K562 (cell line): Measurements from ENCODE around the gene FMN1. TPM values are rescaled to one million over a fixed set of nuclear protein-coding genes. Genes with fewer than 3 reads are reported as not detected.

Experiments used
- ATAC-seq: fragments of 200-7000 bp; cut with Tn5 transposase; 3 replicates; pipeline ENCODE4 v1.9.1; 2020; ENCODE audit warnings: moderate library complexity
- BruUV-seq: library from RNA; stranded (reverse); fragments of 400-500 nt; replicated peaks from 2 replicates; lab custom pipeline; 2021; lab: Mats Ljungman, UMichigan
- CTCF ChIA-PET: fragments of 300-600 bp; formaldehyde crosslinking; extraction: SDS; loops from one replicate; lab custom pipeline; 2021; ENCODE audit warnings: low intra/inter-chr PET ratio; lab: Yijun Ruan, JAX
- POLR2A ChIA-PET: fragments of 300-600, 350-650 bp; sonication (Branson Sonifier 250); formaldehyde crosslinking; extraction: SDS; loops from one replicate; lab custom pipeline; 2021; ENCODE audit warnings: antibody characterized with exemption, inconsistent platforms; lab: Yijun Ruan, JAX
- DNase-seq, 4 experiments: peaks; one replicate each; pipeline versions ENCODE4 v3.0.0 to v3.0.0-alpha.2; 2011 to 2018; ENCODE audit warnings: low spot score in 3 of 4, mixed read lengths in 3 of 4; ENCODE audit errors: extremely low read depth in 1 of 4
- FAIRE-seq: peaks from 2 replicates; lab custom pipeline; 2011; peaks lifted over from hg19 to GRCh38; lab: Jason Lieb, UNC
- H2AFZ ChIP-seq: 2 replicates; pipeline ENCODE4 v1.6.0; 2011; ENCODE audit warnings: low read depth, low read length, control low read depth, inconsistent platforms
- H3K27ac ChIP-seq: fragments of 200-600 bp; 3 replicates; pipeline ENCODE4 v1.8.0; 2011; ENCODE audit warnings: low read depth, mild to moderate bottlenecking, control low read depth, inconsistent platforms, low read length, moderate library complexity, mixed read lengths; ENCODE audit errors: extremely low read depth
- H3K27me3 ChIP-seq, 2 experiments: fragments of 300-600 bp in 1 of 2; 2 replicates in 1 of 2; 3 replicates in 1 of 2; pipeline versions ENCODE4 v1.6.0 to v1.8.0; 2011; ENCODE audit warnings: inconsistent platforms in 2 of 2, low read length in 2 of 2, mild to moderate bottlenecking in 1 of 2, mixed read lengths in 1 of 2, moderate library complexity in 1 of 2; ENCODE audit not compliant: control insufficient read depth in 2 of 2, insufficient read depth in 2 of 2
- H3K36me3 ChIP-seq: fragments of 300-600 bp; 3 replicates; pipeline ENCODE4 v1.8.0; 2011; ENCODE audit warnings: mild to moderate bottlenecking, low read length, inconsistent platforms; ENCODE audit not compliant: control insufficient read depth, insufficient read depth
- H3K4me1 ChIP-seq, 2 experiments: fragments of 200-600 bp in 1 of 2; replicated peaks in 1 of 2; 2 replicates in 1 of 2; 3 replicates in 1 of 2; pipeline versions ENCODE4 v1.5.1 to v1.8.0; 2011; ENCODE audit warnings: inconsistent platforms in 2 of 2, low read length in 2 of 2, mild to moderate bottlenecking in 1 of 2, mixed read lengths in 1 of 2, moderate library complexity in 1 of 2; ENCODE audit not compliant: control insufficient read depth in 2 of 2, insufficient read depth in 2 of 2
- H3K4me2 ChIP-seq: 2 replicates; pipeline ENCODE4 v1.6.1; 2011; ENCODE audit warnings: low read length, control low read depth, inconsistent platforms, mixed read lengths; ENCODE audit not compliant: insufficient read depth
- H3K4me3 ChIP-seq: fragments of 200-600 bp; sonication (generic), shearing (Covaris generic); 2 replicates; pipeline ENCODE4 v1.5.1; 2016; ENCODE audit warnings: control low read depth, inconsistent platforms
- H3K79me2 ChIP-seq: fragments of 200-600 bp; 3 replicates; pipeline ENCODE4 v1.8.0; 2011; ENCODE audit warnings: low read length, inconsistent platforms; ENCODE audit not compliant: control insufficient read depth, insufficient read depth
- H3K9ac ChIP-seq, 2 experiments: 2 replicates each; pipeline versions ENCODE4 v1.6.0 to v1.6.1; 2011; ENCODE audit warnings: low read depth in 2 of 2, low read length in 2 of 2, control low read depth in 1 of 2, inconsistent platforms in 1 of 2, mild to moderate bottlenecking in 1 of 2, mixed read lengths in 1 of 2; ENCODE audit not compliant: insufficient read depth in 1 of 2
- H3K9me1 ChIP-seq: one replicate; pipeline ENCODE4 v1.6.0; 2011; ENCODE audit warnings: inconsistent platforms, mild to moderate bottlenecking, low read length, moderate library complexity; ENCODE audit not compliant: control insufficient read depth, insufficient read depth
- H3K9me3 ChIP-seq: replicated peaks from 2 replicates; pipeline ENCODE4 v1.5.1; 2011; ENCODE audit warnings: low read depth, low read length, inconsistent platforms; ENCODE audit not compliant: control insufficient read depth, insufficient read depth
- H4K20me1 ChIP-seq: replicated peaks from 2 replicates; pipeline ENCODE4 v1.6.1; 2011; ENCODE audit warnings: low read length, inconsistent platforms, mixed read lengths; ENCODE audit not compliant: control insufficient read depth, insufficient read depth
- FOXK1 ChIP-seq: sonication (generic); formaldehyde crosslinking; IDR thresholded peaks from 2 replicates; pipeline ENCODE4 v1.8.0; 2022; ENCODE audit warnings: missing genetic modification reagents, mild to moderate bottlenecking, borderline replicate concordance
- GTF2A2 ChIP-seq: IDR thresholded peaks from 2 replicates; pipeline ENCODE4 v1.6.1; 2016; ENCODE audit warnings: mild to moderate bottlenecking, missing genetic modification characterization, missing compliant biosample characterization
- NFXL1 ChIP-seq: fragments of 450-650 bp; formaldehyde crosslinking; IDR thresholded peaks from 2 replicates; pipeline ENCODE4 v1.4.0; 2021; ENCODE audit warnings: mild to moderate bottlenecking
- RB1 ChIP-seq: fragments of 450-650 bp; IDR thresholded peaks from 2 replicates; pipeline ENCODE4 v1.6.1; 2017; ENCODE audit warnings: low read depth, mild to moderate bottlenecking
- TBL1XR1 ChIP-seq, 2 experiments: IDR thresholded peaks; 2 replicates each; pipeline ENCODE4 v1.6.1; 2012; ENCODE audit warnings: improper control_type of control experiment in 2 of 2, low read length in 2 of 2, mild to moderate bottlenecking in 1 of 2
- U2AF1 ChIP-seq: fragments of 200-400 bp; formaldehyde crosslinking; optimal IDR thresholded peaks from 2 replicates; pipeline ENCODE3; 2017; ENCODE audit warnings: mild to moderate bottlenecking, low read depth, low read length, moderate library complexity
- XRCC5 ChIP-seq: fragments of 200-400 bp; formaldehyde crosslinking; IDR thresholded peaks from 2 replicates; pipeline ENCODE4 v1.6.1; 2017; ENCODE audit warnings: low read depth, mild to moderate bottlenecking, low read length
- ZNF197 ChIP-seq: fragments of 200-800 bp; sonication (Bioruptor generic); IDR thresholded peaks from 2 replicates; pipeline ENCODE4 v1.6.1; 2016; ENCODE audit warnings: low read depth, missing genetic modification characterization, missing compliant biosample characterization
- ZNF274 ChIP-seq: IDR thresholded peaks from 2 replicates; pipeline ENCODE4 v1.6.1; 2011; ENCODE audit warnings: low read depth, mild to moderate bottlenecking, low read length, moderate library complexity, borderline replicate concordance
- WGBS: fragments of 100-300 bp; shearing (Covaris generic); methylation state at CpG from one replicate; pipeline ENCODE4 v1.1.6; 2016; ENCODE audit warnings: low coverage, mixed read lengths; ENCODE audit not compliant: insufficient coverage; ENCODE audit errors: missing lambda C conversion rate; 5-methylcytosine and 5-hydroxymethylcytosine counted together
- in situ Hi-C: fragments of 300-500 bp; cut with MboI; formaldehyde crosslinking; loops from 4 replicates; pipeline ENCODE4 v1.15.0; 2018; ENCODE audit warnings: inconsistent platforms, mixed read lengths
- intact Hi-C: fragments of 100-400 bp; cut with micrococcal nuclease; formaldehyde crosslinking; loops from 2 replicates; pipeline ENCODE4 v1.14.2; 2022
- polyA plus RNA-seq, 8 experiments: library from polyadenylated mRNA; depleted of rRNA in 4 of 8; stranded (reverse) in 5 of 8; unstranded in 3 of 8; fragments of >200 nt; fragmentation: Nextera tagmentation in 2 of 8; fragmentation: Illumina TruSeq in 1 of 8; extraction: Ambion mirVana in 2 of 8; extraction: Trizol in 1 of 8; gene quantifications; 2 replicates each; pipeline versions ENCODE4 v1.2.1 to v1.2.3, GENCODE V29; 2011 to 2014; ENCODE audit warnings: inconsistent platforms in 1 of 8, missing spikeins in 1 of 8
- total RNA-seq, 7 experiments: library from RNA; depleted of rRNA in 6 of 7; stranded (reverse); fragments of >200 nt in 6 of 7; fragmentation: Illumina TruSeq in 2 of 7; extraction: Trizol in 2 of 7; gene quantifications; 2 replicates each; pipeline versions ENCODE4 v1.2.1 to v1.2.3, GENCODE V29; 2011 to 2021; ENCODE audit warnings: low replicate concordance in 1 of 7
- TF ChIP-seq, protein P1 (sequence below): sonication (generic); formaldehyde crosslinking; IDR thresholded peaks from 2 replicates; pipeline ENCODE4 v1.4.0; 2020; ENCODE audit warnings: mild to moderate bottlenecking, missing genetic modification reagents
- TF ChIP-seq, protein P2 (sequence below): sonication (generic); formaldehyde crosslinking; IDR thresholded peaks from 2 replicates; pipeline ENCODE4 v1.8.0; 2022; ENCODE audit warnings: mild to moderate bottlenecking, low read depth, missing genetic modification reagents

Gene FMN1
- total and polyA plus RNA-seq, 9 of the 15 experiments (the other 6 are each of a cell fraction or from before 2014, with no cell fraction given), result 0.03 to 0.07 (median 0.04) TPM; not detected in 6

- no peak for TF ChIP-seq ZNF274
Measured at GRCh38 chr15:32738666-32739065, 455.8 kb downstream of the FMN1 start (continued).

GRCh38 chr15:32737304-32737703 is 457.2 kb downstream of the FMN1 start:
- Histone ChIP-seq H3K27me3 (no peaks in the 10 kb centered on the region), H3K9me3 (no peaks in the 10 kb centered on the region), H3K4me2 (no peak overlapping the region), H3K9ac (no peak overlapping the region), H3K27ac (no peak overlapping the region), H3K79me2 (no peaks in the 10 kb centered on the region), H3K4me1 (no peaks in the 10 kb centered on the region), H2AFZ (no peak overlapping the region), H3K36me3 (no peaks in the 10 kb centered on the region), H3K9me1 (no peaks in the 10 kb centered on the region), H3K4me3 (no peak overlapping the region), H4K20me1 (no peaks in the 10 kb centered on the region)
- POLR2A ChIA-PET, result no interaction called here
- ATAC-seq (no peak), FAIRE-seq (no peak), DNase-seq (no peak)
- TF ChIP-seq FOXK1 (CRISPR knock-in tag) (no peak), ZNF197 (CRISPR knock-in tag) (no peak), RB1 (no peak), GTF2A2 (tag) (no peak)
- CTCF ChIA-PET, result no interaction called here
- intact Hi-C loops, result no loop called here
- WGBS, result 16% methylated on average over 4 of the region's 4 CpGs
- in situ Hi-C loops, result no loop called here
- BruUV-seq, result no TSS peak

DNA sequence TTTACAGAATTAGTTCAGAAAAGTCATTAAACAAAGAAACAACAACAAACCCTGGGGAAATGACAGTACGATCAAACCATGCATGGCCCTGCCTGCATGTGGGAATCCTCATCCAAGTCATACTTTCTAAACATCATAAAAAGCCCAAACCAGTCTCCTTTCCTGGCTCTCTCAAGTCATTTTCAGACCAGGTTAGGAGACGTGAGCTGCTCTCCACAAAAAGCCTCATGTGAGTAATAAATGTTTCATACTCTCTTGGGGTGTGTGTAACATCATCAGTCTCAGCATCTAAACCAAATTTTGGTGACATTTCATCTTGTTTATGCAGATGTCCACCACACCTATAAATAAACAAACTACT is 457.8 kb downstream of the FMN1 start:
- Histone ChIP-seq H3K4me1 (no peaks in the 10 kb centered on the region), H2AFZ (no peak overlapping the region), H3K27me3 (no peaks in the 10 kb centered on the region), H3K27ac (no peak overlapping the region), H3K4me2 (no peak overlapping the region), H4K20me1 (no peaks in the 10 kb centered on the region), H3K36me3 (no peaks in the 10 kb centered on the region), H3K9ac (no peak overlapping the region), H3K9me3 (no peaks in the 10 kb centered on the region), H3K4me3 (no peak overlapping the region), H3K79me2 (no peaks in the 10 kb centered on the region), H3K9me1 (no peaks in the 10 kb centered on the region)
- 25% methylated on average over 2 of the region's 2 CpGs for WGBS
- ATAC-seq (no peak), DNase-seq (no peak), FAIRE-seq (no peak)
- POLR2A ChIA-PET, result interaction anchor here (1.2 kb wide), 1 partner anchor 174 kb away, joined by 3 read pairs; no protein-coding TSS in a partner anchor
- in situ Hi-C loops, result no loop called here
- BruUV-seq, result no TSS peak
- intact Hi-C loops, result no loop called here
- CTCF ChIA-PET, result no interaction called here
- TF ChIP-seq TBL1XR1 (IDR thresholded peaks at IDR 0.05; ENCODE audit: low read length in 2 of 2) (no peak), XRCC5 (no peak), NFXL1 (CRISPR knock-in tag) (no peak), U2AF1 (no peak)
- TF ChIP-seq, protein P1, sequence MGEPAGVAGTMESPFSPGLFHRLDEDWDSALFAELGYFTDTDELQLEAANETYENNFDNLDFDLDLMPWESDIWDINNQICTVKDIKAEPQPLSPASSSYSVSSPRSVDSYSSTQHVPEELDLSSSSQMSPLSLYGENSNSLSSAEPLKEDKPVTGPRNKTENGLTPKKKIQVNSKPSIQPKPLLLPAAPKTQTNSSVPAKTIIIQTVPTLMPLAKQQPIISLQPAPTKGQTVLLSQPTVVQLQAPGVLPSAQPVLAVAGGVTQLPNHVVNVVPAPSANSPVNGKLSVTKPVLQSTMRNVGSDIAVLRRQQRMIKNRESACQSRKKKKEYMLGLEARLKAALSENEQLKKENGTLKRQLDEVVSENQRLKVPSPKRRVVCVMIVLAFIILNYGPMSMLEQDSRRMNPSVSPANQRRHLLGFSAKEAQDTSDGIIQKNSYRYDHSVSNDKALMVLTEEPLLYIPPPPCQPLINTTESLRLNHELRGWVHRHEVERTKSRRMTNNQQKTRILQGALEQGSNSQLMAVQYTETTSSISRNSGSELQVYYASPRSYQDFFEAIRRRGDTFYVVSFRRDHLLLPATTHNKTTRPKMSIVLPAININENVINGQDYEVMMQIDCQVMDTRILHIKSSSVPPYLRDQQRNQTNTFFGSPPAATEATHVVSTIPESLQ (CRISPR knock-in tag), result no peak
- TF ChIP-seq, protein P2, sequence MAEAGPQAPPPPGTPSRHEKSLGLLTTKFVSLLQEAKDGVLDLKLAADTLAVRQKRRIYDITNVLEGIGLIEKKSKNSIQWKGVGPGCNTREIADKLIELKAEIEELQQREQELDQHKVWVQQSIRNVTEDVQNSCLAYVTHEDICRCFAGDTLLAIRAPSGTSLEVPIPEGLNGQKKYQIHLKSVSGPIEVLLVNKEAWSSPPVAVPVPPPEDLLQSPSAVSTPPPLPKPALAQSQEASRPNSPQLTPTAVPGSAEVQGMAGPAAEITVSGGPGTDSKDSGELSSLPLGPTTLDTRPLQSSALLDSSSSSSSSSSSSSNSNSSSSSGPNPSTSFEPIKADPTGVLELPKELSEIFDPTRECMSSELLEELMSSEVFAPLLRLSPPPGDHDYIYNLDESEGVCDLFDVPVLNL (CRISPR knock-in tag), result no peak
